PC-3 (cell line): ENCODE data around the gene MTCL1. TPM values are rescaled to one million over a fixed set of nuclear protein-coding genes. Genes with fewer than 3 reads are reported as not detected.

Experiments
- ATAC-seq: fragments of 200-7000 bp; cut with Tn5 transposase; 2 replicates; pipeline ENCODE4 v1.9.1; 2020; ENCODE audit warnings: mild to moderate bottlenecking, moderate library complexity
- BruUV-seq: library from RNA; stranded (reverse); fragments of 400-500 nt; replicated peaks from 2 replicates; lab custom pipeline; 2021; lab: Mats Ljungman, UMichigan
- CTCF ChIA-PET: fragments of 300-600 bp; sonication (Branson Sonifier 250); formaldehyde crosslinking; loops from one replicate; lab custom pipeline; 2022; ENCODE audit warnings: antibody characterized with exemption; lab: Charles Lee
- POLR2A ChIA-PET: fragments of 300-600 bp; sonication (Branson Sonifier 250); formaldehyde crosslinking; loops from one replicate; lab custom pipeline; 2022; ENCODE audit warnings: antibody characterized with exemption; ENCODE audit not compliant: unreplicated experiment; lab: Charles Lee
- DNase-seq: peaks from one replicate; pipeline ENCODE4 v3.0.0-alpha.2; 2015
- H2AFZ ChIP-seq: fragments of 300-600 bp; sonication (generic); 2 replicates; pipeline ENCODE4 v1.6.0; 2016; ENCODE audit warnings: antibody characterized with exemption, low read length
- H3F3A ChIP-seq: fragments of 300-600 bp; sonication (generic); one replicate; pipeline ENCODE4 v1.6.0; 2017; ENCODE audit warnings: antibody characterized with exemption, low read length, control low read depth, mild to moderate bottlenecking; ENCODE audit not compliant: unreplicated experiment
- H3K27ac ChIP-seq: fragments of 300-600 bp; sonication (generic); 2 replicates; pipeline ENCODE4 v1.5.1; 2016; ENCODE audit warnings: mild to moderate bottlenecking, low read length
- H3K27me3 ChIP-seq: fragments of 300-600 bp; sonication (generic); 2 replicates; pipeline ENCODE4 v1.6.1; 2016; ENCODE audit warnings: low read length, mixed read lengths
- H3K36me3 ChIP-seq: fragments of 300-600 bp; sonication (generic); 2 replicates; pipeline ENCODE4 v1.6.1; 2016; ENCODE audit warnings: low read depth, mixed run types, low read length, mixed read lengths
- H3K4me1 ChIP-seq: fragments of 300-600 bp; sonication (generic); 2 replicates; pipeline ENCODE4 v1.5.1; 2016; ENCODE audit warnings: low read length; ENCODE audit not compliant: insufficient read depth
- H3K4me2 ChIP-seq: fragments of 300-600 bp; sonication (generic); 2 replicates; pipeline ENCODE4 v1.6.0; 2016; ENCODE audit warnings: low read length
- H3K4me3 ChIP-seq: fragments of 300-600 bp; sonication (generic); 2 replicates; pipeline ENCODE4 v1.5.1; 2016; ENCODE audit warnings: mild to moderate bottlenecking, low read length, mixed read lengths
- H3K79me2 ChIP-seq: fragments of 300-600 bp; sonication (generic); 2 replicates; pipeline ENCODE4 v1.6.1; 2017; ENCODE audit warnings: low read length, mixed read lengths
- H3K9ac ChIP-seq: fragments of 300-600 bp; sonication (generic); 2 replicates; pipeline ENCODE4 v1.6.0; 2016; ENCODE audit warnings: mild to moderate bottlenecking, low read length
- H3K9me2 ChIP-seq: fragments of 300-600 bp; sonication (generic); replicated peaks from 2 replicates; pipeline ENCODE4 v1.6.1; 2016; ENCODE audit warnings: mixed run types, low read length, mixed read lengths
- H3K9me3 ChIP-seq: fragments of 300-600 bp; sonication (generic); 2 replicates; pipeline ENCODE4 v1.6.1; 2016; ENCODE audit warnings: low read length, mixed read lengths
- H4K20me1 ChIP-seq: fragments of 300-600 bp; sonication (generic); 2 replicates; pipeline ENCODE4 v1.6.1; 2016; ENCODE audit warnings: low read length, mixed read lengths
- CTCF ChIP-seq: fragments of 300-600 bp; sonication (generic); conservative IDR thresholded peaks from 2 replicates; pipeline ENCODE4 v1.5.1; 2017; ENCODE audit warnings: antibody characterized with exemption, low read depth, mild to moderate bottlenecking, low read length
- EZH2 ChIP-seq: fragments of 300-600 bp; sonication (generic); IDR thresholded peaks from one replicate; pipeline ENCODE4 v1.6.1; 2017; ENCODE audit warnings: antibody characterized with exemption, mild to moderate bottlenecking, low read length; ENCODE audit not compliant: unreplicated experiment
- EZH2phosphoT487 ChIP-seq: fragments of 300-600 bp; sonication (generic); IDR thresholded peaks from 2 replicates; pipeline ENCODE4 v1.6.1; 2018; ENCODE audit warnings: mild to moderate bottlenecking, antibody characterized with exemption, low read length, borderline replicate concordance
- intact Hi-C: fragments of 100-400 bp; cut with micrococcal nuclease; formaldehyde crosslinking; loops from 2 replicates; pipeline ENCODE4 v1.9.0; 2023
- total RNA-seq: library from RNA; depleted of rRNA; stranded (reverse); fragments of >200 nt; gene quantifications from 2 replicates; pipeline ENCODE4 v1.2.3, GENCODE V29; 2014

MTCL1 gene
- total RNA-seq, 1 experiment from 2014 or later = 33.1 TPM

GRCh38 chr18:8785261-8785660 lies 79.9 kb downstream of the MTCL1 start:
- H3K9ac ChIP-seq = no peak overlapping the region
- H3K36me3 ChIP-seq = peaks cover 16% of the 10 kb centered on the region
- H3K9me2 ChIP-seq = no peaks in the 10 kb centered on the region
- ChIA-PET CTCF (no interaction called here), POLR2A (no interaction called here)
- H2AFZ ChIP-seq = no peak overlapping the region
- no peaks in the 10 kb centered on the region for H3K4me1 ChIP-seq
- intact Hi-C loops = no loop called here
- no peak for TF ChIP-seq CTCF
- no peak for TF ChIP-seq EZH2
- TF ChIP-seq EZH2phosphoT487 = no peak
- no peaks in the 10 kb centered on the region for H3K9me3 ChIP-seq
- H3K4me2 ChIP-seq = no peak overlapping the region
- H3F3A ChIP-seq = no peaks in the 10 kb centered on the region
- no peak overlapping the region for H3K27ac ChIP-seq
- no peak overlapping the region for H3K4me3 ChIP-seq
- no peaks in the 10 kb centered on the region for H4K20me1 ChIP-seq
- H3K27me3 ChIP-seq = no peaks in the 10 kb centered on the region
- DNase-seq = no peak
- no peak for ATAC-seq
- BruUV-seq = no TSS peak
- H3K79me2 ChIP-seq = no peaks in the 10 kb centered on the region

- ATAC-seq = no peak
- intact Hi-C loops = no loop called here
- Histone ChIP-seq H3K4me2 (no peak overlapping the region), H3K79me2 (no peaks in the 10 kb centered on the region), H3K9ac (no peak overlapping the region), H3K27ac (no peak overlapping the region), H3K4me1 (no peaks in the 10 kb centered on the region), H3K4me3 (no peak overlapping the region), H3F3A (no peaks in the 10 kb centered on the region), H3K9me3 (no peaks in the 10 kb centered on the region), H3K36me3 (peaks cover 16% of the 10 kb centered on the region), H3K27me3 (no peaks in the 10 kb centered on the region), H2AFZ (no peak overlapping the region), H4K20me1 (no peaks in the 10 kb centered on the region), H3K9me2 (no peaks in the 10 kb centered on the region)
- POLR2A ChIA-PET = no interaction called here
- TF ChIP-seq EZH2phosphoT487 (no peak), EZH2 (no peak), CTCF (no peak)
- CTCF ChIA-PET = no interaction called here
- no TSS peak for BruUV-seq
- no peak for DNase-seq
Observed at GRCh38 chr18:8785855-8786482, 80.6 kb downstream of the MTCL1 start.
